Measurements from ENCODE around the gene STAG1. TPM values are rescaled to one million over a fixed set of nuclear protein-coding genes. Genes with fewer than 3 reads are reported as not detected.

The STAG1 gene
- total and polyA plus RNA-seq, 4 donors: 4.6 to 28.0 (median 16.6) TPM

- H3K27me3 ChIP-seq (ENCODE audit: control insufficient read depth in 4 of 4, insufficient read depth in 4 of 4, low read length in 3 of 4): no peaks in the 10 kb centered on the region
- H3K9ac ChIP-seq (ENCODE audit: low read depth in 1 of 2, low read length in 2 of 2): no peak overlapping the region
- TF ChIP-seq, protein P1, sequence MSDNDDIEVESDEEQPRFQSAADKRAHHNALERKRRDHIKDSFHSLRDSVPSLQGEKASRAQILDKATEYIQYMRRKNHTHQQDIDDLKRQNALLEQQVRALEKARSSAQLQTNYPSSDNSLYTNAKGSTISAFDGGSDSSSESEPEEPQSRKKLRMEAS (IDR thresholded peaks at IDR 0.05): no peak
- no peak for TF ChIP-seq JUND (IDR thresholded peaks at IDR 0.05)
- no peak for TF ChIP-seq HNF4G (IDR thresholded peaks at IDR 0.05)
- TF ChIP-seq ATF3 (IDR thresholded peaks at IDR 0.05): no peak
- no peak for TF ChIP-seq RXRA (IDR thresholded peaks at IDR 0.05)
- TF ChIP-seq GABPA (IDR thresholded peaks at IDR 0.05 in 1 of 2, conservative IDR thresholded peaks at IDR 0.05 in 1 of 2): no peak
- no peak for TF ChIP-seq TAF1 (conservative IDR thresholded peaks at IDR 0.05)
- no peak for TF ChIP-seq EGR1 (IDR thresholded peaks at IDR 0.05; ENCODE audit: low read depth in 2 of 2)
- TF ChIP-seq CTCF (IDR thresholded peaks at IDR 0.05; ENCODE audit: low read depth, low read length, missing input control): no peak
- no peak for TF ChIP-seq HNF4A (conservative IDR thresholded peaks at IDR 0.05)
- TF ChIP-seq RAD21 (IDR thresholded peaks at IDR 0.05): no peak
- no peak for TF ChIP-seq FOXA1 (IDR thresholded peaks at IDR 0.05)
- no peak for TF ChIP-seq NR2F2 (IDR thresholded peaks at IDR 0.05)
- no peak for TF ChIP-seq FOXA2 (IDR thresholded peaks at IDR 0.05)
- TF ChIP-seq, protein P2, sequence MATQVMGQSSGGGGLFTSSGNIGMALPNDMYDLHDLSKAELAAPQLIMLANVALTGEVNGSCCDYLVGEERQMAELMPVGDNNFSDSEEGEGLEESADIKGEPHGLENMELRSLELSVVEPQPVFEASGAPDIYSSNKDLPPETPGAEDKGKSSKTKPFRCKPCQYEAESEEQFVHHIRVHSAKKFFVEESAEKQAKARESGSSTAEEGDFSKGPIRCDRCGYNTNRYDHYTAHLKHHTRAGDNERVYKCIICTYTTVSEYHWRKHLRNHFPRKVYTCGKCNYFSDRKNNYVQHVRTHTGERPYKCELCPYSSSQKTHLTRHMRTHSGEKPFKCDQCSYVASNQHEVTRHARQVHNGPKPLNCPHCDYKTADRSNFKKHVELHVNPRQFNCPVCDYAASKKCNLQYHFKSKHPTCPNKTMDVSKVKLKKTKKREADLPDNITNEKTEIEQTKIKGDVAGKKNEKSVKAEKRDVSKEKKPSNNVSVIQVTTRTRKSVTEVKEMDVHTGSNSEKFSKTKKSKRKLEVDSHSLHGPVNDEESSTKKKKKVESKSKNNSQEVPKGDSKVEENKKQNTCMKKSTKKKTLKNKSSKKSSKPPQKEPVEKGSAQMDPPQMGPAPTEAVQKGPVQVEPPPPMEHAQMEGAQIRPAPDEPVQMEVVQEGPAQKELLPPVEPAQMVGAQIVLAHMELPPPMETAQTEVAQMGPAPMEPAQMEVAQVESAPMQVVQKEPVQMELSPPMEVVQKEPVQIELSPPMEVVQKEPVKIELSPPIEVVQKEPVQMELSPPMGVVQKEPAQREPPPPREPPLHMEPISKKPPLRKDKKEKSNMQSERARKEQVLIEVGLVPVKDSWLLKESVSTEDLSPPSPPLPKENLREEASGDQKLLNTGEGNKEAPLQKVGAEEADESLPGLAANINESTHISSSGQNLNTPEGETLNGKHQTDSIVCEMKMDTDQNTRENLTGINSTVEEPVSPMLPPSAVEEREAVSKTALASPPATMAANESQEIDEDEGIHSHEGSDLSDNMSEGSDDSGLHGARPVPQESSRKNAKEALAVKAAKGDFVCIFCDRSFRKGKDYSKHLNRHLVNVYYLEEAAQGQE (IDR thresholded peaks at IDR 0.05): no peak
- no peak for TF ChIP-seq SP1 (IDR thresholded peaks at IDR 0.05)
- TF ChIP-seq YY1 (IDR thresholded peaks at IDR 0.05): no peak
- TF ChIP-seq ZBTB33 (IDR thresholded peaks at IDR 0.05): no peak
- no peak for DNase-seq (ENCODE audit: low spot score)
- H3K27ac ChIP-seq (ENCODE audit: low read depth in 1 of 2, low read length in 2 of 2): no peak overlapping the region
- no peaks in the 10 kb centered on the region for H3K4me1 ChIP-seq (ENCODE audit: control insufficient read depth in 4 of 4, insufficient read depth in 4 of 4, low read length in 3 of 4)
- H3K4me3 ChIP-seq (ENCODE audit: low read depth in 1 of 3, low read length in 3 of 3): no peak overlapping the region
- no peaks in the 10 kb centered on the region for H3K9me3 ChIP-seq (ENCODE audit: control insufficient read depth in 4 of 4, low read length in 3 of 4)
- peaks cover 2 to 3% (median 3%) of the 10 kb centered on the region in 4 donors for H3K36me3 ChIP-seq (ENCODE audit: control insufficient read depth in 4 of 4, insufficient read depth in 3 of 4, low read depth in 1 of 4, low read length in 3 of 4)
Measured at GRCh38 chr3:136414476-136414875, 337.7 kb downstream of the STAG1 start.
